Common myeloid progenitor, CD34-positive (primary cell): ENCODE results near the gene CRP. TPM values are rescaled to one million over a fixed set of nuclear protein-coding genes. Genes with fewer than 3 reads are reported as not detected.

Experiments
- CTCF ChIA-PET: fragments of 350-600 bp; sonication (Branson Sonifier 250); formaldehyde crosslinking; loops from one replicate; lab custom pipeline; 2021; ENCODE audit warnings: antibody characterized with exemption; lab: Charles Lee
- POLR2A ChIA-PET: fragments of 350-600 bp; sonication (Branson Sonifier 250); formaldehyde crosslinking; loops from one replicate; lab custom pipeline; 2021; ENCODE audit warnings: antibody characterized with exemption; lab: Charles Lee
- DNase-seq, 3 donors: peaks; one replicate each; pipeline versions ENCODE4 v3.0.0 to v3.0.0-alpha.2; 2013
- H3K27ac ChIP-seq, 2 experiments: 1 replicate in 1 of 2; 2 replicates in 1 of 2; pipeline ENCODE4 v1.7.0; 2013; ENCODE audit warnings: inconsistent platforms in 2 of 2, low read length in 2 of 2, mild to moderate bottlenecking in 2 of 2, low read depth in 1 of 2, moderate library complexity in 1 of 2; ENCODE audit not compliant: severe bottlenecking in 2 of 2, insufficient read depth in 1 of 2, poor library complexity in 1 of 2
- H3K27me3 ChIP-seq, 5 experiments: replicated peaks in 2 of 5; 1 replicate in 3 of 5; 2 replicates in 2 of 5; pipeline versions ENCODE4 v1.6.1 to v1.7.0; 2013; ENCODE audit warnings: low read length in 4 of 5, mild to moderate bottlenecking in 2 of 5, moderate library complexity in 2 of 5, inconsistent platforms in 1 of 5; ENCODE audit not compliant: insufficient read depth in 5 of 5, control insufficient read depth in 4 of 5
- H3K36me3 ChIP-seq, 4 experiments: 1 replicate in 2 of 4; 2 replicates in 2 of 4; pipeline versions ENCODE4 v1.6.1 to v1.7.0; 2013; ENCODE audit warnings: low read length in 3 of 4, control low read depth in 1 of 4, mild to moderate bottlenecking in 1 of 4; ENCODE audit not compliant: control insufficient read depth in 4 of 4, insufficient read depth in 4 of 4
- H3K4me1 ChIP-seq, 4 experiments: 1 replicate in 3 of 4; 2 replicates in 1 of 4; pipeline versions ENCODE4 v1.6.1 to v1.7.1; 2013; ENCODE audit warnings: low read length in 3 of 4, mild to moderate bottlenecking in 3 of 4, control low read depth in 1 of 4, inconsistent platforms in 1 of 4, moderate library complexity in 1 of 4; ENCODE audit not compliant: control insufficient read depth in 4 of 4, insufficient read depth in 4 of 4; ENCODE audit errors: control extremely low read depth in 1 of 4
- H3K4me3 ChIP-seq, 7 experiments: 1 replicate in 4 of 7; 2 replicates in 3 of 7; pipeline versions ENCODE4 v1.5.1 to v1.7.0; 2013; ENCODE audit warnings: mild to moderate bottlenecking in 7 of 7, low read length in 6 of 7, moderate library complexity in 6 of 7, inconsistent platforms in 2 of 7, low read depth in 2 of 7, control low read depth in 1 of 7; ENCODE audit not compliant: insufficient read depth in 4 of 7, control insufficient read depth in 1 of 7; ENCODE audit errors: extremely low read depth in 1 of 7
- H3K9me3 ChIP-seq, 5 experiments: 1 replicate in 4 of 5; 2 replicates in 1 of 5; pipeline versions ENCODE4 v1.6.1 to v1.7.1; 2013; ENCODE audit warnings: low read length in 4 of 5, mild to moderate bottlenecking in 2 of 5, inconsistent platforms in 1 of 5, low read depth in 1 of 5, moderate library complexity in 1 of 5; ENCODE audit not compliant: control insufficient read depth in 4 of 5, insufficient read depth in 2 of 5; ENCODE audit errors: control extremely low read depth in 1 of 5
- whole genome bisulfite sequencing: methylation state at CpG from one replicate; pipeline ENCODE4 v1.1.5; 2013; ENCODE audit not compliant: insufficient coverage; 5-methylcytosine and 5-hydroxymethylcytosine counted together
- polyA plus RNA-seq: library from polyadenylated mRNA; unstranded; fragments of 120-200 nt; gene quantifications from one replicate; pipeline ENCODE4 v1.2.1, GENCODE V29; 2013

Gene CRP, protein sequence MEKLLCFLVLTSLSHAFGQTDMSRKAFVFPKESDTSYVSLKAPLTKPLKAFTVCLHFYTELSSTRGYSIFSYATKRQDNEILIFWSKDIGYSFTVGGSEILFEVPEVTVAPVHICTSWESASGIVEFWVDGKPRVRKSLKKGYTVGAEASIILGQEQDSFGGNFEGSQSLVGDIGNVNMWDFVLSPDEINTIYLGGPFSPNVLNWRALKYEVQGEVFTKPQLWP
- not detected for polyA plus RNA-seq

DNA sequence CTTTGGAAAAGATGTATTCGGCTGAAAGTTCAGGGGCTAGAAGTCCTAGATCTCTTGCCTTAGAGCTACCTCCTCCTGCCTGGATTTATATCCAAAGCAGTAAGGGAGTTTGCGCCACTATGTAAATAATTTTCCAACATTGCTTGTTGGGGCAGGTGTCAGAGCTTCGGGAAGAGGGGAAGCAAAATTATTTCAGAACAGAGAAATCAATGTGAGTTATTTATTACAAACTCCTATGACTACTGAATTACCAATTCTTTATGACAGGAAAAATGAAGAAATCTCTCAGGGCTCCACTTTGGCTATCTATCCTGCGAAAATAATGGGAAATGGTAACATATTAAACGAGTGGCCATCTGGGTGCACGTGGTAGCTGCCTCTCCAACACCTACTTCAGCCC is at the start of gene CRP:
CRP (minus strand) TSS at position 61 of the 400 bp plus-strand sequence. CDS start 104 bp downstream, outside the sequence.
- Histone ChIP-seq H3K4me3 (no peak within 1 kb of the TSS), H3K27ac (no peak within 1 kb of the TSS), H3K4me1 (no peaks in the 10 kb centered on the region), H3K9me3 (peaks cover 0 to 19% (median 11%) of the 10 kb centered on the region in 5 experiments), H3K36me3 (no peaks in the 10 kb centered on the region), H3K27me3 (no peaks in the 10 kb centered on the region)
- WGBS = 100% methylated on average over 2 of the region's 6 CpGs
- CTCF ChIA-PET = no interaction called here
- no peak for DNase-seq
- POLR2A ChIA-PET = no interaction called here

GRCh38 chr1:159763686-159764085 is 49.3 kb upstream of the CRP start:
- Histone ChIP-seq H3K27ac (no peak overlapping the region), H3K4me3 (no peak overlapping the region), H3K27me3 (no peaks in the 10 kb centered on the region), H3K36me3 (no peaks in the 10 kb centered on the region), H3K4me1 (peaks cover 0 to 7% (median 2%) of the 10 kb centered on the region in 4 experiments), H3K9me3 (no peaks in the 10 kb centered on the region)
- no peak for DNase-seq
- no CpG with 5 or more reads among the region's 1 CpG for WGBS
- ChIA-PET CTCF (no interaction called here), POLR2A (no interaction called here)

DNA sequence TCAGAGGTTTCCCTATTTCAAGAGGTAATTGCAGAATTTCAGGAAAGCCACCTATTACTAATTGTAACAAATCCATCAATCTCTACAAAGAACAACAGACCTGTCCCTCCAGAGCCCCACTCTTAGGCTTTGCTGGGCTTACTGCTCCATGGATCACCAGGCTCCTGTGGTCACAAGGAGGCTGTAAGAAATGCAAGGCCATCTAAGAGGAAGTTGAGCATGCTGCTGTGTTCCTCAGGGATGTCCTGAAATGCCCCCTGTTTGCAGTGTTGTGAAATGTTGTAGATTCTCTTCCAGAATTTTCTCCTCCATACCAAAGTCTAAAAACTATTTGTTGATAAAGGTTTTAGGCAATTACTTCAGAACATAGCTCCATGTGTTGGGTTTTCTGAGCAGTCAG is 42.0 kb upstream of the CRP start:
- Histone ChIP-seq H3K4me3 (no peak overlapping the region), H3K4me1 (peaks cover 0 to 13% (median 7%) of the 10 kb centered on the region in 4 experiments), H3K9me3 (no peaks in the 10 kb centered on the region), H3K36me3 (no peaks in the 10 kb centered on the region), H3K27ac (no peak overlapping the region), H3K27me3 (no peaks in the 10 kb centered on the region)
- peak in 2 of 3 donors; percentile 60 to 76 for DNase-seq
- POLR2A ChIA-PET = no interaction called here
- CTCF ChIA-PET = interaction anchor here (0.6 kb wide), 1 partner anchor 9 kb away, joined by 3 read pairs; no protein-coding TSS in a partner anchor

- Histone ChIP-seq H3K27ac (no peak overlapping the region), H3K36me3 (no peaks in the 10 kb centered on the region), H3K4me1 (peaks cover 0 to 13% (median 7%) of the 10 kb centered on the region in 4 experiments), H3K9me3 (no peaks in the 10 kb centered on the region), H3K27me3 (no peaks in the 10 kb centered on the region), H3K4me3 (no peak overlapping the region)
- ChIA-PET CTCF (no interaction called here), POLR2A (no interaction called here)
- 85% methylated on average over 1 of the region's 3 CpGs for whole genome bisulfite sequencing
- DNase-seq = peak in 2 of 3 donors; percentile 61 to 72
Measured at GRCh38 chr1:159755451-159756007, 41.1 kb upstream of the CRP start.

DNA sequence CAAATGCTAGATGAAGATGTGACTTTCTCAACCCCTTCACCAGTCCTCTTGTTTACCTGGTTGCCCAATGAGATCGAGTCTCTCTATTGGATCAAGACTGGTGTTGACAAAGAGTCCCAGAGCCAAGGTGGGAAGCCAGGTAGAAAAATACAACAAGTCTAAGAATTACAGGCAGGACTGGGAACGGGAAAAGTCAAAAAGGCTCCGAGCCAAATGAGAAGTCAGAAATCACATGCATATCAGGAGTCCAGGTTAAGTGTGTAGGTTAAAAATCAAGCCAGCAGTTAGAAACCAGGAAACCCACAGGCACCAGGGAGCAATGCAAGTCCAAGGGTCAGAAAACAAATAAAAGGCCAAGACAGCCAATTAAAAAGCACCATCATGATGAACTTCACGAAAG is 39.0 kb upstream of the CRP start:
- 86% methylated on average over 3 of the region's 4 CpGs for WGBS
- POLR2A ChIA-PET = no interaction called here

GRCh38 chr1:159752135-159752580 is 37.8 kb upstream of the CRP start:
- Histone ChIP-seq H3K9me3 (no peaks in the 10 kb centered on the region), H3K27me3 (no peaks in the 10 kb centered on the region), H3K4me3 (no peak overlapping the region), H3K4me1 (peaks cover 3 to 26% (median 11%) of the 10 kb centered on the region in 4 experiments), H3K36me3 (no peaks in the 10 kb centered on the region), H3K27ac (no peak overlapping the region)
- POLR2A ChIA-PET = no interaction called here
- 100% methylated on average over 3 of the region's 4 CpGs for WGBS
- DNase-seq = no peak
- CTCF ChIA-PET = interaction anchor here (1.1 kb wide), 1 partner anchor 13 kb away, joined by 4 read pairs; no protein-coding TSS in a partner anchor

More for the DNA sequence above, 39.0 kb upstream of the CRP start:
- Histone ChIP-seq H3K27me3 (no peaks in the 10 kb centered on the region), H3K36me3 (no peaks in the 10 kb centered on the region), H3K4me3 (no peak overlapping the region), H3K27ac (no peak overlapping the region), H3K4me1 (peaks cover 0 to 15% (median 7%) of the 10 kb centered on the region in 4 experiments), H3K9me3 (no peaks in the 10 kb centered on the region)
- CTCF ChIA-PET = no interaction called here
- no peak for DNase-seq

- H3K9me3 ChIP-seq = no peaks in the 10 kb centered on the region
- peaks cover 3 to 23% (median 10%) of the 10 kb centered on the region in 4 experiments for H3K4me1 ChIP-seq
- H3K4me3 ChIP-seq = no peak overlapping the region
- no peaks in the 10 kb centered on the region for H3K27me3 ChIP-seq
- POLR2A ChIA-PET = no interaction called here
- no peak overlapping the region for H3K27ac ChIP-seq
- CTCF ChIA-PET = no interaction called here
- DNase-seq = no peak
- no peaks in the 10 kb centered on the region for H3K36me3 ChIP-seq
Measured at GRCh38 chr1:159751031-159751430, 36.6 kb upstream of the CRP start.
